ENCODE measurements around the gene FBF1. TPM values are rescaled to one million over a fixed set of nuclear protein-coding genes. Genes with fewer than 3 reads are reported as not detected.

The FBF1 gene
- total RNA-seq, 1 donor from 2014 or later, result 15.1 TPM

GRCh38 chr17:75933808-75934207, 7.0 kb downstream of the FBF1 start:
- ATAC-seq (ENCODE audit: low read depth), result no peak
- intact Hi-C loops (cut with micrococcal nuclease), result no loop called here
- POLR2A ChIA-PET, result no interaction called here
- Mint-ChIP-seq H3K4me3 (no peak overlapping the region), H3K36me3 (ENCODE audit: low read depth) (no peaks in the 10 kb centered on the region), H3K4me1 (no peaks in the 10 kb centered on the region), H3K27me3 (no peaks in the 10 kb centered on the region), H3K27ac (no peak overlapping the region), H3K9me3 (no peaks in the 10 kb centered on the region)
- TF ChIP-seq CTCF (IDR thresholded peaks at IDR 0.05), result no peak
- DNase-seq, result no peak
- CTCF ChIA-PET, result no interaction called here

GRCh38 chr17:75932852-75933251, 8.0 kb downstream of the FBF1 start:
- no peaks in the 10 kb centered on the region for H3K27me3 Mint-ChIP-seq
- no peak overlapping the region for H3K4me3 Mint-ChIP-seq
- no peak for TF ChIP-seq CTCF (IDR thresholded peaks at IDR 0.05)
- H3K4me1 Mint-ChIP-seq, result no peaks in the 10 kb centered on the region
- no peaks in the 10 kb centered on the region for H3K36me3 Mint-ChIP-seq (ENCODE audit: low read depth)
- no peak for ATAC-seq (ENCODE audit: low read depth)
- ChIA-PET POLR2A (interaction anchor here (0.7 kb wide), 1 partner anchor 778 kb away, joined by 5 read pairs; no protein-coding TSS in a partner anchor), CTCF (no interaction called here)
- intact Hi-C loops (cut with micrococcal nuclease), result no loop called here
- H3K9me3 Mint-ChIP-seq, result no peaks in the 10 kb centered on the region
- H3K27ac Mint-ChIP-seq, result no peak overlapping the region
- DNase-seq, result no peak

GRCh38 chr17:75931062-75931461, 9.8 kb downstream of the FBF1 start:
- intact Hi-C loops (cut with micrococcal nuclease), result no loop called here
- Mint-ChIP-seq H3K4me3 (no peak overlapping the region), H3K36me3 (ENCODE audit: low read depth) (no peaks in the 10 kb centered on the region), H3K27ac (no peak overlapping the region), H3K27me3 (no peaks in the 10 kb centered on the region), H3K9me3 (no peaks in the 10 kb centered on the region), H3K4me1 (no peaks in the 10 kb centered on the region)
- ChIA-PET POLR2A (interaction anchor here (0.8 kb wide), 1 partner anchor 33 kb away, joined by 3 read pairs; no protein-coding TSS in a partner anchor), CTCF (no interaction called here)
- ATAC-seq (ENCODE audit: low read depth) (no peak), DNase-seq (no peak)
- no peak for TF ChIP-seq CTCF (IDR thresholded peaks at IDR 0.05)

GRCh38 chr17:75927286-75927922, 13.4 kb downstream of the FBF1 start:
- Mint-ChIP-seq H3K27ac (no peak overlapping the region), H3K9me3 (no peaks in the 10 kb centered on the region), H3K27me3 (no peaks in the 10 kb centered on the region), H3K4me3 (no peak overlapping the region), H3K4me1 (no peaks in the 10 kb centered on the region), H3K36me3 (ENCODE audit: low read depth) (peaks cover 2% of the 10 kb centered on the region)
- POLR2A ChIA-PET, result no interaction called here
- TF ChIP-seq CTCF (IDR thresholded peaks at IDR 0.05), result no peak
- CTCF ChIA-PET, result interaction anchor here (1.1 to 1.7 kb wide), 2 partner anchors 22 to 78 kb away, joined by 3 to 4 read pairs; partner anchors contain the start of gene MRPL38
- DNase-seq (no peak), ATAC-seq (ENCODE audit: low read depth) (no peak)
- intact Hi-C loops (cut with micrococcal nuclease), result no loop called here

- no peak for TF ChIP-seq CTCF (IDR thresholded peaks at IDR 0.05)
- intact Hi-C loops (cut with micrococcal nuclease), result no loop called here
- CTCF ChIA-PET, result interaction anchor here (0.7 to 1.7 kb wide), 3 partner anchors 21 to 88 kb away, joined by 3 to 4 read pairs (median 3); partner anchors contain the start of gene MRPL38
- H3K4me3 Mint-ChIP-seq, result no peak overlapping the region
- no peak overlapping the region for H3K27ac Mint-ChIP-seq
- H3K9me3 Mint-ChIP-seq, result no peaks in the 10 kb centered on the region
- H3K36me3 Mint-ChIP-seq (ENCODE audit: low read depth), result peaks cover 2% of the 10 kb centered on the region
- H3K4me1 Mint-ChIP-seq, result no peaks in the 10 kb centered on the region
- POLR2A ChIA-PET, result no interaction called here
- no peak for ATAC-seq (ENCODE audit: low read depth)
- no peaks in the 10 kb centered on the region for H3K27me3 Mint-ChIP-seq
- DNase-seq, result no peak
Observed at GRCh38 chr17:75926456-75926855, 14.4 kb downstream of the FBF1 start.
